Subcutaneous adipose tissue (tissue), 4 donors: ENCODE measurements around the gene IGSF23. TPM values are rescaled to one million over a fixed set of nuclear protein-coding genes. Genes with fewer than 3 reads are reported as not detected.

ENCODE experiments used
- CTCF ChIP-seq: fragments of 450-650 bp; IDR thresholded peaks from one replicate; pipeline ENCODE4 v1.5.1; 2016; ENCODE audit warnings: low read depth, mild to moderate bottlenecking, control low read depth, antibody characterized with exemption, moderate library complexity
- total RNA-seq, 4 donors: library from RNA; depleted of rRNA; stranded (reverse); fragments of >200 nt; gene quantifications; one replicate each; pipeline ENCODE4 v1.1.0, GENCODE V29; 2016

Gene IGSF23
- total RNA-seq, 4 donors from 2014 or later = not detected

GRCh38 chr19:44607917-44608316, 5.4 kb upstream of the IGSF23 start:
- no peak for TF ChIP-seq CTCF

GRCh38 chr19:44608391-44608821, 5.0 kb upstream of the IGSF23 start:
- TF ChIP-seq CTCF = no peak

- no peak for TF ChIP-seq CTCF
These were observed 4.1 kb upstream of the IGSF23 start for GRCh38 chr19:44609219-44609618.

DNA sequence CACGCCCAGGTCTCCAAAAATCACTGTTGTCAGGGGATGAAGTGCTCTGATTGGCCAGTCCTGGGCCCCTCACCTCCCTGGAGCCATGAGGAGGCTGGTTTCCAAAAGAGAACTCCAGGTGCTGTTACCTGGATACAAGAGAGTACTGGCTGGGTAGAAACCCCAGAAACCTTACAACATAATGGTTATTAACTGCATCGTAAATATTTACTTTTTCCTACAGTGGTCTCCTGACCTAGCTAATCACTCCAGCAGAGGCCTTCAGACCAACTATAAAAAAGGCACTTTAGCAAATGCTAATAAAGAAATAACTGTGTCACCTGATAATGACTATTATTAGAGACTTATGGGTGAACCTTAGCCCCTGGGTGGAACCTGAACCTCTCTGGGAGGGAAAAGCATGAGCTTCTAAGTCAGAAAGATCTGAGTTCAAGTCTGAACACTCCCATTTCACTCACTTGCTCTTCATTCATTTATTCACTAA, 1.5 kb upstream of the IGSF23 start:
- no peak for TF ChIP-seq CTCF

- TF ChIP-seq CTCF = no peak
These were observed 950 bp downstream of the IGSF23 start for GRCh38 chr19:44614313-44614712.

GRCh38 chr19:44615863-44616247, 2.5 kb downstream of the IGSF23 start:
- no peak for TF ChIP-seq CTCF

GRCh38 chr19:44617110-44617880, 3.9 kb downstream of the IGSF23 start:
- no peak for TF ChIP-seq CTCF
